Trophoblast cell (in vitro differentiated cells and primary cell): ENCODE results near the gene FIGLA.

Experiments
- DNase-seq, 2 donors: peaks; one replicate each; pipeline ENCODE4 v3.0.0-alpha.2; 2016
- H2AFZ ChIP-seq: 2 replicates; pipeline ENCODE4 v1.6.1; 2013; ENCODE audit warnings: low read length, moderate library complexity, mild to moderate bottlenecking; ENCODE audit not compliant: insufficient read depth, poor library complexity
- H2AK5ac ChIP-seq: 2 replicates; pipeline ENCODE4 v1.6.1; 2013; ENCODE audit warnings: mild to moderate bottlenecking, low read length
- H2BK120ac ChIP-seq: 2 replicates; pipeline ENCODE4 v1.6.1; 2013; ENCODE audit warnings: low read length, mild to moderate bottlenecking, moderate library complexity; ENCODE audit not compliant: insufficient read depth, poor library complexity
- H2BK12ac ChIP-seq: 2 replicates; pipeline ENCODE4 v1.6.1; 2013; ENCODE audit warnings: mild to moderate bottlenecking, low read length, moderate library complexity
- H2BK5ac ChIP-seq: 2 replicates; pipeline ENCODE4 v1.6.1; 2013; ENCODE audit warnings: low read length, low read depth, moderate library complexity, mild to moderate bottlenecking; ENCODE audit not compliant: poor library complexity
- H3K14ac ChIP-seq: 2 replicates; pipeline ENCODE4 v1.6.1; 2013; ENCODE audit warnings: mild to moderate bottlenecking, low read length
- H3K18ac ChIP-seq: 2 replicates; pipeline ENCODE4 v1.6.1; 2013; ENCODE audit warnings: mild to moderate bottlenecking, low read length
- H3K23ac ChIP-seq: 2 replicates; pipeline ENCODE4 v1.6.1; 2013; ENCODE audit warnings: low read length
- H3K27ac ChIP-seq: 2 replicates; pipeline ENCODE4 v1.5.1; 2013; ENCODE audit warnings: low read depth, mild to moderate bottlenecking, inconsistent platforms, low read length, moderate library complexity
- H3K27me3 ChIP-seq: 2 replicates; pipeline ENCODE4 v1.6.1; 2013; ENCODE audit warnings: inconsistent platforms, mild to moderate bottlenecking, low read length, moderate library complexity; ENCODE audit not compliant: insufficient read depth
- H3K36me3 ChIP-seq, 2 experiments: 1 replicate in 1 of 2; 2 replicates in 1 of 2; pipeline ENCODE4 v1.6.1; 2013; ENCODE audit warnings: low read length in 2 of 2, mild to moderate bottlenecking in 2 of 2, moderate library complexity in 1 of 2; ENCODE audit not compliant: insufficient read depth in 2 of 2, control insufficient read depth in 1 of 2
- H3K4ac ChIP-seq: 2 replicates; pipeline ENCODE4 v1.6.1; 2013; ENCODE audit warnings: low read depth, mild to moderate bottlenecking, low read length, moderate library complexity
- H3K4me1 ChIP-seq, 2 experiments: 1 replicate in 1 of 2; 2 replicates in 1 of 2; pipeline ENCODE4 v1.6.1; 2013; ENCODE audit warnings: low read length in 2 of 2, mild to moderate bottlenecking in 2 of 2, moderate library complexity in 1 of 2; ENCODE audit not compliant: insufficient read depth in 2 of 2, control insufficient read depth in 1 of 2
- H3K4me2 ChIP-seq: 2 replicates; pipeline ENCODE4 v1.6.1; 2013; ENCODE audit warnings: inconsistent platforms, mild to moderate bottlenecking, low read length, moderate library complexity
- H3K4me3 ChIP-seq: 2 replicates; pipeline ENCODE4 v1.5.1; 2013; ENCODE audit warnings: mild to moderate bottlenecking, low read depth, low read length, inconsistent platforms
- H3K79me1 ChIP-seq: one replicate; pipeline ENCODE4 v1.6.1; 2013; ENCODE audit warnings: low read length
- H3K79me2 ChIP-seq: 2 replicates; pipeline ENCODE4 v1.6.1; 2013; ENCODE audit warnings: low read length, mild to moderate bottlenecking; ENCODE audit not compliant: control insufficient read depth, insufficient read depth, poor library complexity
- H3K9ac ChIP-seq: 2 replicates; pipeline ENCODE4 v1.6.1; 2013; ENCODE audit warnings: mild to moderate bottlenecking, low read length
- H3K9me3 ChIP-seq: 2 replicates; pipeline ENCODE4 v1.6.1; 2013; ENCODE audit warnings: low read depth, mild to moderate bottlenecking, control low read depth, inconsistent platforms, low read length; ENCODE audit not compliant: insufficient read depth
- H4K12ac ChIP-seq: 2 replicates; pipeline ENCODE4 v1.6.1; 2013; ENCODE audit warnings: low read depth, mild to moderate bottlenecking, low read length, moderate library complexity
- H4K8ac ChIP-seq: 2 replicates; pipeline ENCODE4 v1.6.1; 2013; ENCODE audit warnings: low read depth, mild to moderate bottlenecking, low read length, moderate library complexity
- H4K91ac ChIP-seq: one replicate; pipeline ENCODE4 v1.6.1; 2013; ENCODE audit warnings: low read depth, mild to moderate bottlenecking, low read length, moderate library complexity
- WGBS: extraction: QIAGEN DNeasy Blood & Tissue Kit; methylation state at CpG from one replicate; pipeline ENCODE4 v1.1.7; 2013; ENCODE audit warnings: missing lambda C conversion rate; ENCODE audit not compliant: insufficient read length, insufficient coverage; ENCODE audit errors: extremely low coverage; 5-methylcytosine and 5-hydroxymethylcytosine counted together

The FIGLA gene

DNA sequence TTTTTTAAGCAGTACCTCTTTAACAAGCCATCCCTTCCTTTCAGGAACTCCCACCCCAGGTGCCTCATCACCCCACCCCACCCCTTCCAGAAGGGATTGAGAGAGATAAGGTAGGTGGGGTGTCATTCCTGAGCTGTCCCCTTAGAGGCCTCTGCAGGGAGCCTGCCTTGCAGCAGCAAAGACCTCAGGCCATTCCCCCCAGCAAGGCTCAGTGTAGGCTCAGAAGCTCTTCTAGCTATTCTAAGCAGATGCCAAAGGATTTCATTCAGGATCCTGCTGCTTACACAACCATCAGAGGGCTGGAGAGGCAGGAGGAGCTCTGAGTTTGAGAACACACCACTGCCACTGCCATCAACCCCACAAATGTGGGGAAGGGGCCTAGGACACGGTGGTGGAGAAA is 5.8 kb upstream of the FIGLA start:
- no peaks in the 10 kb centered on the region for H3K9me3 ChIP-seq
- no peaks in the 10 kb centered on the region for H3K79me1 ChIP-seq
- no peaks in the 10 kb centered on the region for H3K36me3 ChIP-seq
- no peak overlapping the region for H3K9ac ChIP-seq
- H3K23ac ChIP-seq, result no peak overlapping the region
- H3K14ac ChIP-seq, result no peak overlapping the region
- H3K27me3 ChIP-seq, result peaks cover 9% of the 10 kb centered on the region
- no peak overlapping the region for H2AK5ac ChIP-seq
- H2BK5ac ChIP-seq, result no peak overlapping the region
- H3K27ac ChIP-seq, result no peak overlapping the region
- WGBS, result no CpG with 5 or more reads among the region's 1 CpG
- no peak for DNase-seq
- H2BK12ac ChIP-seq, result no peak overlapping the region
- H3K4me3 ChIP-seq, result no peak overlapping the region
- no peak overlapping the region for H3K18ac ChIP-seq
- no peak overlapping the region for H4K12ac ChIP-seq
- no peaks in the 10 kb centered on the region for H3K79me2 ChIP-seq
- no peak overlapping the region for H3K4ac ChIP-seq
- no peak overlapping the region for H4K8ac ChIP-seq
- no peaks in the 10 kb centered on the region for H3K4me1 ChIP-seq
- H2AFZ ChIP-seq, result no peak overlapping the region
- H2BK120ac ChIP-seq, result no peak overlapping the region
- H4K91ac ChIP-seq, result no peak overlapping the region
- no peak overlapping the region for H3K4me2 ChIP-seq

DNA sequence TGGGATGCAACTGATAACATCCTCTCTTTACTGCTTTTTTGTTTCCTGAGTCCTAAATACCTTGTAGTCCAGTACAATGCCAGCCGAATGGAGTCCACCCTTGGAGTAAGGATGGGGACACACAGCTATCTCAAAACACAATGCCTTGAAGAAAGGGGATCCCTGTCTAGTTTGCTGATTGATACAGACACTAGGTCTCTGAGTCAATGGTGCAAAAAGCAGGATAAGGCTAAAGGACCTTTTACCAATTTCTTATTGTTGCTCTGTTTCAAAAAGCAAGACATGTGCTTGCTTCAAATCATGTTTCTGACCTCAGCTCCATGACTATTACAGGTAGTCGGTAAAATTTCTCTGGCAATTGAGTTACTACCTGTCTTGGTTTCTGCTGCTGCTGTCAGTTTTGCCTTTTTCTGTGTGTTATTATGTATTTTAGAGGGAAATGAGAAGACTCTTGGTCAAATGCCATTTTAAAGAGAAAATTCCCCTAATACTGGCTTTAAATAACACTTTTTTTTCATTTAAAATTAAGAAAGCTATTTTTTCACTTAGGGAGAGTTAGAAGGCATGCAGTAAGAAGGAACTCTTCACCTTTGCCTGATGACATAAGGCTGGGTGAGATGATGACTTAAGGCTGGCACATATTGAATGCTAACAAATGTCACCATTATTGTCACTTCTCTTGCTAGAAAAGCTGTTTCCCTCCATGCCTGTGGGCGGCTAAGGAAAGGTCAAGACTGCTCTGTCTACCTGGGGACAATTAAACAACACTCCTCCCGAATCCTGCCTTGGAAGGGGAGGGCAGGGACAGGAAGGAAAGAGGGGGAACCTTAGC is 4.9 kb upstream of the FIGLA start:
- Histone ChIP-seq H3K4me1 (peaks cover 0 to under 1% of the 10 kb centered on the region in 2 experiments), H3K4ac (no peak overlapping the region), H2AFZ (no peak overlapping the region), H4K91ac (no peak overlapping the region), H3K36me3 (no peaks in the 10 kb centered on the region), H3K9ac (no peak overlapping the region), H4K12ac (no peak overlapping the region), H2BK12ac (no peak overlapping the region), H3K14ac (no peak overlapping the region), H2AK5ac (no peak overlapping the region), H3K79me1 (no peaks in the 10 kb centered on the region), H3K27me3 (peaks cover 16% of the 10 kb centered on the region), H4K8ac (no peak overlapping the region), H2BK5ac (no peak overlapping the region), H3K18ac (no peak overlapping the region), H3K79me2 (no peaks in the 10 kb centered on the region), H3K4me3 (no peak overlapping the region), H3K4me2 (no peak overlapping the region), H3K9me3 (no peaks in the 10 kb centered on the region), H3K23ac (no peak overlapping the region), H2BK120ac (no peak overlapping the region), H3K27ac (no peak overlapping the region)
- DNase-seq, result no peak
- no CpG with 5 or more reads among the region's 4 CpGs for whole genome bisulfite sequencing

DNA sequence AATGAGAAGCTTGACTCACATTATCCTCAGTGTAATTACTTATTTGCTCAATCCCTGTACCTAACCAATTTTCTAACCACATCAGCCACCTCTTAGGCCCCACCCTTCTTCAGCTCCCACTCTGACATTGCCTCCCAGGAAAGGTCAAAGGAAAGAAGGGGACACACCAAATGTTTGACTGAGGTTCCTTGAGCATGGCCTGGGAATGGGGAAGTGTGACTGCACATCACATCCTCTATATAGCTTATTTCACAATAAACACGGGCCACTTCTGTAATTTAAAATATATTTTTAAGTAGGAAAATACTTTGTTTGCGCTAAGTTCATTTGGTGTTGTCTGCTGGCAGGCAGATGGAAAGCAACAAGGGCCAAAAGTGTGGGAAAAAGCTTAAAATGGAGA is 3.0 kb upstream of the FIGLA start:
- no CpG with 5 or more reads among the region's 2 CpGs for WGBS
- H3K4me3 ChIP-seq, result no peak overlapping the region
- H3K27me3 ChIP-seq, result peaks cover 24% of the 10 kb centered on the region

DNA sequence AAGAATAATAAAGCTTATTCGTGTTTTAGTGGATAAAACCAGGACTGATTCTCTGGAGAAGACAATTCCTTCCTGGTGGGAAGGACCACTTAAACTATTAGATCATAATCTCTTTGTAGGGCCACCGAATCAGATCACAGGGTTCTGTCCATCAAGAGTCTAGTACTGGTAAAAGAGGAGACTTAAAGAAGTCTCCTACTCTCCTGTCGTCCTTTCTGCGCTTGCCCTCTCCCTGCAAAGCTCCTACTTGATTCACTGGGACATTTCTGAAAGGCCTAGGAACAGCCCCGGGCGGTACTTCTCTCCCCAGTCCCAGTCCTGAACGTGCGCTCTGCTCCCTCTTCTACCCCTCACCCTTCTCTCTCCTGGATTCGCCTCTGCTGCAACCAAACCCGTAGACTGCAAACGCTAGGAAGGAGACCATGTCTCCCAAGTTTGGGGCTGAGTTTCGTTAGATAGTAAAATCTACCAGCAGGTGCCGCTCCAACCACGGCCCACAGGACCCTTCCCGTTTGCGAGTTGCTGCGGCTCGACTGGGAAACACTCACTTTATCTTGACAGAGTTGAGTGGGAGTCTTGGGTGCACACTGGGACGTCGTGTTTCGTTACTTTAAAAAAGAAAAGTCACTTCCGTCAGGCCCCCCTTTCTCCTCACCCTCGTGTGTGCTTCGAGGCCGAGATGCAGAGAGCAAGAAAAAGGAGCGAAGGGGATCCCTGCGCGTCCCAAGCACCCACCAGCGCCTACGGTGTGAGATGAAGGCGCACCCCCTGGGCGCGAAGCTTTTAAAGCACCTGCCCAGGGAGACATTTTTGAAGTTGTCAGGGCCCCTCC is 923 bp downstream of the FIGLA start:
- no CpG with 5 or more reads among the region's 33 CpGs for WGBS
- Histone ChIP-seq H2AK5ac (no peak overlapping the region), H3K79me1 (no peaks in the 10 kb centered on the region), H2BK12ac (no peak overlapping the region), H3K4me2 (peak overlapping the region; percentile 48), H3K4me1 (peaks cover 3 to 6% of the 10 kb centered on the region in 2 experiments), H4K8ac (no peak overlapping the region), H3K79me2 (no peaks in the 10 kb centered on the region), H3K27me3 (peaks cover 24% of the 10 kb centered on the region), H2AFZ (no peak overlapping the region), H3K23ac (no peak overlapping the region), H3K4me3 (no peak overlapping the region), H2BK120ac (no peak overlapping the region), H3K4ac (no peak overlapping the region), H3K36me3 (no peaks in the 10 kb centered on the region), H4K12ac (no peak overlapping the region), H2BK5ac (no peak overlapping the region), H3K9me3 (no peaks in the 10 kb centered on the region), H3K14ac (no peak overlapping the region), H3K9ac (no peak overlapping the region), H3K27ac (no peak overlapping the region), H4K91ac (no peak overlapping the region), H3K18ac (no peak overlapping the region)
- DNase-seq, result peak; percentile 21 to 74

More for the DNA sequence above, 3.0 kb upstream of the FIGLA start:
- H3K27ac ChIP-seq, result no peak overlapping the region
- H4K91ac ChIP-seq, result no peak overlapping the region
- no peak overlapping the region for H2AK5ac ChIP-seq
- H2BK5ac ChIP-seq, result no peak overlapping the region
- H3K23ac ChIP-seq, result no peak overlapping the region
- peaks cover 3 to 6% of the 10 kb centered on the region in 2 experiments for H3K4me1 ChIP-seq
- no peak overlapping the region for H2BK12ac ChIP-seq
- no peaks in the 10 kb centered on the region for H3K79me1 ChIP-seq
- H3K14ac ChIP-seq, result no peak overlapping the region
- no peak overlapping the region for H3K4me2 ChIP-seq
- no peak overlapping the region for H4K8ac ChIP-seq
- no peak overlapping the region for H2AFZ ChIP-seq
- no peaks in the 10 kb centered on the region for H3K79me2 ChIP-seq
- no peak overlapping the region for H2BK120ac ChIP-seq
- H3K18ac ChIP-seq, result no peak overlapping the region
- H3K9ac ChIP-seq, result no peak overlapping the region
- no peaks in the 10 kb centered on the region for H3K36me3 ChIP-seq
- DNase-seq, result no peak
- H3K4ac ChIP-seq, result no peak overlapping the region
- H3K9me3 ChIP-seq, result no peaks in the 10 kb centered on the region
- H4K12ac ChIP-seq, result no peak overlapping the region
